Measurements from ENCODE around the gene RFTN1. TPM values are rescaled to one million over a fixed set of nuclear protein-coding genes. Genes with fewer than 3 reads are reported as not detected.

RFTN1 gene
- total and polyA plus RNA-seq, 10 of the 15 experiments (the other 5 are each of a cell fraction or from before 2014, with no cell fraction given) = 20.6 to 213 (median 147) TPM

DNA sequence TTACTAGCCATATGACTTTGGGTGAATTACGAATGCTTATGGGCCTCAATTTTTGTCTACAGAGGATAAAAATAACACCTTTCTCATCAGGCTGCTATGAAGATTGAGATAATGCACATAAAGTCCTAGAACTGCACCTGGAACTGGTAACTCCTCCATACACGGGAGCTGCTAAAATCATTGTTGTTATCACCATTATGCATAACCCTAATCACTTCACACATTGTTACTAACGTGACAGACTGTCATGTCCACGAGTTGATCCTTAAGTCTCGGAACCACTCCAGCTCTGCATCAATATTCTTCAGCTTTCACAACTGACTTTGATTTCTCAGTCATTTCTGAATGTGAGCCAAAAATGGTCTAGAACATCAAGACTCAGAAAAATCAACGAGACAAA is 64.1 kb downstream of the RFTN1 start:
- RAD21 ChIA-PET (ENCODE audit: unreplicated experiment) = interaction anchor here (0.6 to 1.7 kb wide), 6 partner anchors 18 to 67 kb away, joined by 3 to 4 read pairs (median 4); no protein-coding TSS in a partner anchor
- Histone ChIP-seq H2AFZ (ENCODE audit: control insufficient read depth, low read depth, low read length) (no peak overlapping the region), H4K20me1 (ENCODE audit: control insufficient read depth, insufficient read depth) (peaks cover 2% of the 10 kb centered on the region; the same call in 1 of the 2 replicates), H3K4me3 (no peak overlapping the region), H3K9me3 (replicated peaks; ENCODE audit: control insufficient read depth, insufficient read depth, low read length) (no peaks in the 10 kb centered on the region), H3K79me2 (ENCODE audit: control insufficient read depth, insufficient read depth, low read length) (peaks cover 53% of the 10 kb centered on the region), H3K27ac (ENCODE audit: control insufficient read depth, insufficient read depth) (no peak overlapping the region), H3K27me3 (replicated peaks in 1 of 2; ENCODE audit: control insufficient read depth in 2 of 2, insufficient read depth in 2 of 2, low read length in 1 of 2) (no peaks in the 10 kb centered on the region), H3K9ac (ENCODE audit: control insufficient read depth, insufficient read depth, low read length) (no peak overlapping the region), H3K4me1 (ENCODE audit: control insufficient read depth, insufficient read depth, low read length) (0 out of 2 replicates have a peak, but pooled peaks cover 3% of the 10 kb centered on the region), H3K36me3 (ENCODE audit: control insufficient read depth in 2 of 2, insufficient read depth in 2 of 2, low read length in 1 of 2) (peaks cover 10 to 16% of the 10 kb centered on the region in 2 experiments), H3K4me2 (ENCODE audit: control insufficient read depth, insufficient read depth) (no peak overlapping the region)
- CTCF ChIA-PET = interaction anchor here (1.3 to 1.4 kb wide), 2 partner anchors 9 to 17 kb away, joined by 3 read pairs; no protein-coding TSS in a partner anchor
- intact Hi-C loops (cut with micrococcal nuclease; ENCODE audit: unreplicated experiment) = no loop called here
- WGBS (ENCODE audit: insufficient coverage, insufficient replicate concordance, low lambda C conversion rate, missing lambda C conversion rate) = 55% methylated on average over 6 of the region's 6 CpGs
- no peak for TF ChIP-seq DPF2 (IDR thresholded peaks at IDR 0.05)
- no peak for TF ChIP-seq CREB1 (IDR thresholded peaks at IDR 0.05; ENCODE audit: low read depth)
- TF ChIP-seq STAT1 (conservative IDR thresholded peaks at IDR 0.05) = no peak
- TF ChIP-seq CBX3 (IDR thresholded peaks at IDR 0.05; ENCODE audit: borderline replicate concordance, low read depth) = no peak
- TF ChIP-seq, protein P1, sequence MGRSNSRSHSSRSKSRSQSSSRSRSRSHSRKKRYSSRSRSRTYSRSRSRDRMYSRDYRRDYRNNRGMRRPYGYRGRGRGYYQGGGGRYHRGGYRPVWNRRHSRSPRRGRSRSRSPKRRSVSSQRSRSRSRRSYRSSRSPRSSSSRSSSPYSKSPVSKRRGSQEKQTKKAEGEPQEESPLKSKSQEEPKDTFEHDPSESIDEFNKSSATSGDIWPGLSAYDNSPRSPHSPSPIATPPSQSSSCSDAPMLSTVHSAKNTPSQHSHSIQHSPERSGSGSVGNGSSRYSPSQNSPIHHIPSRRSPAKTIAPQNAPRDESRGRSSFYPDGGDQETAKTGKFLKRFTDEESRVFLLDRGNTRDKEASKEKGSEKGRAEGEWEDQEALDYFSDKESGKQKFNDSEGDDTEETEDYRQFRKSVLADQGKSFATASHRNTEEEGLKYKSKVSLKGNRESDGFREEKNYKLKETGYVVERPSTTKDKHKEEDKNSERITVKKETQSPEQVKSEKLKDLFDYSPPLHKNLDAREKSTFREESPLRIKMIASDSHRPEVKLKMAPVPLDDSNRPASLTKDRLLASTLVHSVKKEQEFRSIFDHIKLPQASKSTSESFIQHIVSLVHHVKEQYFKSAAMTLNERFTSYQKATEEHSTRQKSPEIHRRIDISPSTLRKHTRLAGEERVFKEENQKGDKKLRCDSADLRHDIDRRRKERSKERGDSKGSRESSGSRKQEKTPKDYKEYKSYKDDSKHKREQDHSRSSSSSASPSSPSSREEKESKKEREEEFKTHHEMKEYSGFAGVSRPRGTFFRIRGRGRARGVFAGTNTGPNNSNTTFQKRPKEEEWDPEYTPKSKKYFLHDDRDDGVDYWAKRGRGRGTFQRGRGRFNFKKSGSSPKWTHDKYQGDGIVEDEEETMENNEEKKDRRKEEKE (IDR thresholded peaks at IDR 0.05) = no peak
- TF ChIP-seq YBX1 (IDR thresholded peaks at IDR 0.05) = no peak
- TF ChIP-seq NFYB (IDR thresholded peaks at IDR 0.05; ENCODE audit: insufficient read depth, low read depth, low read length) = no peak
- no peak for TF ChIP-seq CREM (IDR thresholded peaks at IDR 0.05; ENCODE audit: low read depth)
- no peak for TF ChIP-seq MYC (IDR thresholded peaks at IDR 0.05; ENCODE audit: insufficient read depth, insufficient read length, insufficient replicate concordance, low read length, severe bottlenecking)
- TF ChIP-seq, protein P2, sequence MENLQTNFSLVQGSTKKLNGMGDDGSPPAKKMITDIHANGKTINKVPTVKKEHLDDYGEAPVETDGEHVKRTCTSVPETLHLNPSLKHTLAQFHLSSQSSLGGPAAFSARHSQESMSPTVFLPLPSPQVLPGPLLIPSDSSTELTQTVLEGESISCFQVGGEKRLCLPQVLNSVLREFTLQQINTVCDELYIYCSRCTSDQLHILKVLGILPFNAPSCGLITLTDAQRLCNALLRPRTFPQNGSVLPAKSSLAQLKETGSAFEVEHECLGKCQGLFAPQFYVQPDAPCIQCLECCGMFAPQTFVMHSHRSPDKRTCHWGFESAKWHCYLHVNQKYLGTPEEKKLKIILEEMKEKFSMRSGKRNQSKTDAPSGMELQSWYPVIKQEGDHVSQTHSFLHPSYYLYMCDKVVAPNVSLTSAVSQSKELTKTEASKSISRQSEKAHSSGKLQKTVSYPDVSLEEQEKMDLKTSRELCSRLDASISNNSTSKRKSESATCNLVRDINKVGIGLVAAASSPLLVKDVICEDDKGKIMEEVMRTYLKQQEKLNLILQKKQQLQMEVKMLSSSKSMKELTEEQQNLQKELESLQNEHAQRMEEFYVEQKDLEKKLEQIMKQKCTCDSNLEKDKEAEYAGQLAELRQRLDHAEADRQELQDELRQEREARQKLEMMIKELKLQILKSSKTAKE (IDR thresholded peaks at IDR 0.05; ENCODE audit: low read depth, poor library complexity, severe bottlenecking) = no peak
- no peak for FAIRE-seq
- BruUV-seq (replicated peaks) = no TSS peak
- SMC1A ChIA-PET (ENCODE audit: uncharacterized antibody, unreplicated experiment) = interaction anchor here (1.0 to 3.6 kb wide), 7 partner anchors 9 to 69 kb away, joined by 3 to 15 read pairs (median 6); no protein-coding TSS in a partner anchor
- in situ Hi-C loops (cut with MboI) = no loop called here
- POLR2A ChIA-PET = interaction anchor here (0.5 to 1.8 kb wide), 2 partner anchors 12 to 90 kb away, joined by 3 to 5 read pairs; no protein-coding TSS in a partner anchor
- DNase-seq (ENCODE audit: low read depth, low spot score) = no peak
- ATAC-seq = no peak; the same call in 2 of the 3 replicates
